K562 (cell line): ENCODE results near the gene PTPRB. TPM values are rescaled to one million over a fixed set of nuclear protein-coding genes. Genes with fewer than 3 reads are reported as not detected.
A peak's percentile ranks its signal among the peaks of the same experiment; 100 is the strongest.

Experiments used
- ARID1B ChIP-seq: fragments of 450-650 bp; IDR thresholded peaks from 2 replicates; pipeline ENCODE4 v1.6.1; 2016; ENCODE audit warnings: antibody characterized with exemption, mild to moderate bottlenecking, inconsistent platforms
- FOXA3 ChIP-seq, 2 experiments: fragments of 450-650 bp in 1 of 2; sonication (generic) in 1 of 2; formaldehyde crosslinking; IDR thresholded peaks in 1 of 2; conservative IDR thresholded peaks in 1 of 2; 2 replicates each; pipeline versions ENCODE4 v1.4.0 to v1.8.0; 2020 to 2022; ENCODE audit warnings: mild to moderate bottlenecking in 2 of 2, missing genetic modification reagents in 1 of 2
- GMEB1 ChIP-seq: fragments of 250-450 bp; sonication (Bioruptor Pico); IDR thresholded peaks from 2 replicates; pipeline ENCODE4 v1.4.0; 2020; ENCODE audit warnings: mild to moderate bottlenecking
- MCM3 ChIP-seq: fragments of 450-650 bp; IDR thresholded peaks from 2 replicates; pipeline ENCODE4 v1.6.1; 2016
- MGA ChIP-seq: fragments of 450-650 bp; IDR thresholded peaks from 2 replicates; pipeline ENCODE4 v1.6.1; 2016; ENCODE audit warnings: mild to moderate bottlenecking, moderate library complexity
- NR3C1 ChIP-seq: sonication (generic); formaldehyde crosslinking; IDR thresholded peaks from 2 replicates; pipeline ENCODE4 v1.8.1; 2022; ENCODE audit warnings: missing genetic modification reagents
- SMARCA5 ChIP-seq: fragments of 450-650 bp; IDR thresholded peaks from 2 replicates; pipeline ENCODE4 v1.6.1; 2016
- TCF7 ChIP-seq: sonication (generic); IDR thresholded peaks from 2 replicates; pipeline ENCODE4 v1.6.1; 2016; ENCODE audit warnings: antibody characterized with exemption, borderline replicate concordance
- TEAD1 ChIP-seq, 2 experiments: fragments of 450-650 bp in 1 of 2; sonication (generic) in 1 of 2; formaldehyde crosslinking; IDR thresholded peaks; 2 replicates each; pipeline versions ENCODE4 v1.4.0 to v1.8.0; 2020 to 2022; ENCODE audit warnings: mild to moderate bottlenecking in 2 of 2, missing genetic modification reagents in 1 of 2
- ZNF639 ChIP-seq, 2 experiments: fragments of 200-800 bp in 1 of 2; sonication (Bioruptor generic) in 1 of 2; sonication (generic) in 1 of 2; formaldehyde crosslinking in 1 of 2; IDR thresholded peaks in 1 of 2; conservative IDR thresholded peaks in 1 of 2; 2 replicates each; pipeline versions ENCODE4 v1.5.0 to v1.6.1; 2016 to 2020; ENCODE audit warnings: missing compliant biosample characterization in 1 of 2, missing genetic modification characterization in 1 of 2, missing genetic modification reagents in 1 of 2
- polyA plus RNA-seq, 8 experiments: library from polyadenylated mRNA; depleted of rRNA in 4 of 8; stranded (reverse) in 5 of 8; unstranded in 3 of 8; fragments of >200 nt; fragmentation: Nextera tagmentation in 2 of 8; fragmentation: Illumina TruSeq in 1 of 8; extraction: Ambion mirVana in 2 of 8; extraction: Trizol in 1 of 8; gene quantifications; 2 replicates each; pipeline versions ENCODE4 v1.2.1 to v1.2.3, GENCODE V29; 2011 to 2014; ENCODE audit warnings: inconsistent platforms in 1 of 8, missing spikeins in 1 of 8
- total RNA-seq, 7 experiments: library from RNA; depleted of rRNA in 6 of 7; stranded (reverse); fragments of >200 nt in 6 of 7; fragmentation: Illumina TruSeq in 2 of 7; extraction: Trizol in 2 of 7; gene quantifications; 2 replicates each; pipeline versions ENCODE4 v1.2.1 to v1.2.3, GENCODE V29; 2011 to 2021; ENCODE audit warnings: low replicate concordance in 1 of 7
- TF ChIP-seq, protein P1 (sequence below): fragments of 450-650 bp; IDR thresholded peaks from 2 replicates; pipeline ENCODE4 v1.6.1; 2016

Gene PTPRB
- total and polyA plus RNA-seq, 9 of the 15 experiments (the other 6 are each of a cell fraction or from before 2014, with no cell fraction given): 0.46 to 5.9 (median 3.1) TPM

- TF ChIP-seq MCM3 (no peak), ZNF639 (CRISPR knock-in tag; conservative IDR thresholded peaks at IDR 0.05 in 1 of 2, IDR thresholded peaks at IDR 0.05 in 1 of 2) (0 out of 4 replicates have a peak, but pooled peaks of 1 of the 2 experiments have one; percentile 11), MGA (peak; percentile 49), SMARCA5 (peak; percentile 48; the same call in 1 of the 2 replicates), ARID1B (peak; percentile 80), FOXA3 (CRISPR knock-in tag; conservative IDR thresholded peaks at IDR 0.05 in 1 of 2, IDR thresholded peaks at IDR 0.05 in 1 of 2) (peak in 1 of 2 experiments; percentile 58; a peak in 2 of 4 replicates), NR3C1 (CRISPR knock-in tag) (no peak), TCF7 (peak; percentile 74; the same call in 1 of the 2 replicates), TEAD1 (CRISPR knock-in tag; IDR thresholded peaks at IDR 0.05) (peak in 1 of 2 experiments; percentile 80; a peak in 1 of 4 replicates), GMEB1 (CRISPR knock-in tag) (no peak)
- TF ChIP-seq, protein P1, sequence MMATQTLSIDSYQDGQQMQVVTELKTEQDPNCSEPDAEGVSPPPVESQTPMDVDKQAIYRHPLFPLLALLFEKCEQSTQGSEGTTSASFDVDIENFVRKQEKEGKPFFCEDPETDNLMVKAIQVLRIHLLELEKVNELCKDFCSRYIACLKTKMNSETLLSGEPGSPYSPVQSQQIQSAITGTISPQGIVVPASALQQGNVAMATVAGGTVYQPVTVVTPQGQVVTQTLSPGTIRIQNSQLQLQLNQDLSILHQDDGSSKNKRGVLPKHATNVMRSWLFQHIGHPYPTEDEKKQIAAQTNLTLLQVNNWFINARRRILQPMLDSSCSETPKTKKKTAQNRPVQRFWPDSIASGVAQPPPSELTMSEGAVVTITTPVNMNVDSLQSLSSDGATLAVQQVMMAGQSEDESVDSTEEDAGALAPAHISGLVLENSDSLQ: peak; percentile 78
These were observed 21.9 kb upstream of the PTPRB start (continued) for GRCh38 chr12:70659077-70659606.
